Peyer's patch (tissue), 4 donors: ENCODE results near the gene ABR. TPM values are rescaled to one million over a fixed set of nuclear protein-coding genes. Genes with fewer than 3 reads are reported as not detected.

ENCODE experiments used
- DNase-seq, 3 donors: peaks; one replicate each; pipeline ENCODE4 v3.0.0-alpha.2; 2017 to 2019
- H3K27ac ChIP-seq, 4 donors: fragments of 200-600 bp; sonication (generic); one replicate each; pipeline ENCODE4 v1.5.1; 2016 to 2019
- H3K27me3 ChIP-seq, 2 donors: fragments of 200-600 bp; sonication (generic); one replicate each; pipeline ENCODE4 v1.5.1; 2019
- H3K36me3 ChIP-seq, 3 donors: fragments of 200-600 bp; sonication (generic); one replicate each; pipeline ENCODE4 v1.5.1; 2016 to 2019
- H3K4me1 ChIP-seq, 4 donors: fragments of 200-600 bp; sonication (generic); one replicate each; pipeline ENCODE4 v1.5.1; 2016 to 2019
- H3K4me3 ChIP-seq, 4 donors: fragments of 200-600 bp; sonication (generic); 1 replicate in 3 of 4; 2 replicates in 1 of 4; pipeline ENCODE4 v1.5.1; 2016 to 2019; ENCODE audit warnings: mild to moderate bottlenecking in 1 of 4
- H3K9me3 ChIP-seq, 4 donors: fragments of 200-600 bp; sonication (generic); one replicate each; pipeline ENCODE4 v1.5.1; 2016 to 2019; ENCODE audit warnings: mild to moderate bottlenecking in 1 of 4
- POLR2A ChIP-seq, 2 donors: fragments of 450-650 bp; IDR thresholded peaks; one replicate each; pipeline ENCODE4 v1.5.1; 2017; ENCODE audit warnings: antibody characterized with exemption in 2 of 2, mild to moderate bottlenecking in 2 of 2, moderate library complexity in 2 of 2
- total RNA-seq, 4 donors: library from RNA; depleted of rRNA; stranded (reverse); fragments of >200 nt; gene quantifications; one replicate each; pipeline ENCODE4 v1.1.0, GENCODE V29; 2016
- TF ChIP-seq, protein P1 (sequence below), 6 experiments: fragments of 450-650 bp in 4 of 6; fragments of 200-600 bp in 2 of 6; sonication (generic) in 1 of 6; IDR thresholded peaks; one replicate each; pipeline ENCODE4 v1.5.1; 2017 to 2019; ENCODE audit warnings: antibody characterized with exemption in 6 of 6, mild to moderate bottlenecking in 3 of 6, moderate library complexity in 1 of 6

ABR gene
- total RNA-seq, 4 donors from 2014 or later, result 220 to 753 (median 440) TPM

DNA sequence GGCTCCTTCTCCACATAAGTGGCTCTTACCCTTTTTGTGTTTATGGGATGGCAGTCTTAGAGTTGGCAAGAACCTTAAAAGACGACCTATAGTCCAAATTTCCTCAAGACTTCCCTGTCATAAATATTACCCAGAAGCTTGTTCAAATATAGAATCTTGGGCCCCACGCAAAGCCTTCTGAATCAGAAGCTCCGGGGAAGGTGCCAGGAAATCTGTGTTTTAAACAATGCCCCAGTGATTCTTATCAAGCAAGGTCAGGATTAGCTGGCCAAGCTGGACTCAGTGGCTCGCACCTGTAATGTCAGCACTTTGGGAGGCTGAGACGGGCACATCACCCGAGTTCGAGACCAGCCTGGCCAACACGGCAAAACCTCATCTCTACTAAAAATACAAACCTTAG is 97.2 kb downstream of the ABR start:
- no peaks in the 10 kb centered on the region for H3K27me3 ChIP-seq
- TF ChIP-seq POLR2A (IDR thresholded peaks at IDR 0.05), result no peak
- TF ChIP-seq, protein P1, sequence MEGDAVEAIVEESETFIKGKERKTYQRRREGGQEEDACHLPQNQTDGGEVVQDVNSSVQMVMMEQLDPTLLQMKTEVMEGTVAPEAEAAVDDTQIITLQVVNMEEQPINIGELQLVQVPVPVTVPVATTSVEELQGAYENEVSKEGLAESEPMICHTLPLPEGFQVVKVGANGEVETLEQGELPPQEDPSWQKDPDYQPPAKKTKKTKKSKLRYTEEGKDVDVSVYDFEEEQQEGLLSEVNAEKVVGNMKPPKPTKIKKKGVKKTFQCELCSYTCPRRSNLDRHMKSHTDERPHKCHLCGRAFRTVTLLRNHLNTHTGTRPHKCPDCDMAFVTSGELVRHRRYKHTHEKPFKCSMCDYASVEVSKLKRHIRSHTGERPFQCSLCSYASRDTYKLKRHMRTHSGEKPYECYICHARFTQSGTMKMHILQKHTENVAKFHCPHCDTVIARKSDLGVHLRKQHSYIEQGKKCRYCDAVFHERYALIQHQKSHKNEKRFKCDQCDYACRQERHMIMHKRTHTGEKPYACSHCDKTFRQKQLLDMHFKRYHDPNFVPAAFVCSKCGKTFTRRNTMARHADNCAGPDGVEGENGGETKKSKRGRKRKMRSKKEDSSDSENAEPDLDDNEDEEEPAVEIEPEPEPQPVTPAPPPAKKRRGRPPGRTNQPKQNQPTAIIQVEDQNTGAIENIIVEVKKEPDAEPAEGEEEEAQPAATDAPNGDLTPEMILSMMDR (IDR thresholded peaks at IDR 0.05), result no peak
- H3K4me1 ChIP-seq, result peaks cover 0 to 56% (median 3%) of the 10 kb centered on the region in 4 donors
- peak overlapping the region in 2 of 4 donors; percentile 92 to 96 for H3K27ac ChIP-seq
- DNase-seq, result no peak
- H3K4me3 ChIP-seq, result no peak overlapping the region
- H3K36me3 ChIP-seq, result peaks cover 0 to 43% (median 0%) of the 10 kb centered on the region in 3 donors
- no peaks in the 10 kb centered on the region for H3K9me3 ChIP-seq

- Histone ChIP-seq H3K4me1 (peaks cover 0 to 59% (median 6%) of the 10 kb centered on the region in 4 donors), H3K36me3 (peaks cover 0 to 52% (median 0%) of the 10 kb centered on the region in 3 donors), H3K9me3 (no peaks in the 10 kb centered on the region), H3K4me3 (no peak overlapping the region), H3K27ac (peak overlapping the region in 1 of 4 donors; percentile 27), H3K27me3 (no peaks in the 10 kb centered on the region)
- no peak for DNase-seq
- TF ChIP-seq POLR2A (IDR thresholded peaks at IDR 0.05), result no peak
- TF ChIP-seq, protein P1 (IDR thresholded peaks at IDR 0.05), result no peak
These were observed 100.8 kb downstream of the ABR start for GRCh38 chr17:1078831-1079561.

DNA sequence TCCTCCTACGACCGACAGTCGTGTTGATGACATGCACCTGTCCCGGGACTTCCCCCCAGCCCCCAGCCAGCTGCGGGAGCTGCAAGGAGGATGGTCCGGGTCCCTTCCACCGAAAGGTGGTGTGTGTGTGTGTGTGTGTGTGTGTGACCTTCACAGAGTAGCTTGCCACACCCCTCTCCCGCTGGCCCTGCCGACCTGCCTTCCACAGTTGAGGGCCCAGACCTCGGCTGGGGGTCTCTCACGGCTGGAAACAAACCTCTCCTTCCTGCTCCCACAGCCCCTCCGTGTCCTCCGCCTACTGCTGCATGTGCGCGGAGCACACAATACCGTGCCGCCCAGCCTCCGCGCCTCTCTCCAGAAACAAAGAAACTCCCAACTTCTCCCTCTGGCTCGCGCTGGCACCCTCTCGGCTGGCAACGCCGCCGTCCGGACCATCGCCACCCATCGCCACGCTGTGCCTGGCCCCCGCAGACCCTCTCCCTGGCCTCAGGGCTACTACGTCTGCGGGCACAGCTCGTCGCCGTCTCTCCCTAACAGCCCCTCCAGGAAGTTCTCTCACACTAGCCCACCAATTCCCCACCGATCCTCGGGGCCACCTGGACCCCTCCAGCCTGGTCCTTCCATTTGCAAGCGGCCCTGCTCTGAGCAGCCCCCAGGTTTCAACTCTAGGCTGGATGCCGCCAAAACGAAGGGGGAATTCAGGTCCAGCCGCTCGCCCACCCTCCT is 101.6 kb downstream of the ABR start:
- H3K4me1 ChIP-seq, result peaks cover 0 to 53% (median 6%) of the 10 kb centered on the region in 4 donors

GRCh38 chr17:1077581-1077985 is 102.2 kb downstream of the ABR start:
- Histone ChIP-seq H3K27me3 (no peaks in the 10 kb centered on the region), H3K4me1 (peaks cover 0 to 50% (median 6%) of the 10 kb centered on the region in 4 donors), H3K36me3 (peaks cover 0 to 53% (median 0%) of the 10 kb centered on the region in 3 donors), H3K4me3 (no peak overlapping the region), H3K27ac (no peak overlapping the region), H3K9me3 (no peaks in the 10 kb centered on the region)
- no peak for DNase-seq
- TF ChIP-seq, protein P1 (IDR thresholded peaks at IDR 0.05), result no peak
- no peak for TF ChIP-seq POLR2A (IDR thresholded peaks at IDR 0.05)

More for the DNA sequence above, 101.6 kb downstream of the ABR start:
- peaks cover 0 to 54% (median 0%) of the 10 kb centered on the region in 3 donors for H3K36me3 ChIP-seq
- no peak for TF ChIP-seq POLR2A (IDR thresholded peaks at IDR 0.05)
- TF ChIP-seq, protein P1 (IDR thresholded peaks at IDR 0.05), result no peak
- no peaks in the 10 kb centered on the region for H3K9me3 ChIP-seq
- H3K27me3 ChIP-seq, result no peaks in the 10 kb centered on the region
- no peak for DNase-seq
- H3K27ac ChIP-seq, result peak overlapping the region in 1 of 4 donors; percentile 27
- no peak overlapping the region for H3K4me3 ChIP-seq

DNA sequence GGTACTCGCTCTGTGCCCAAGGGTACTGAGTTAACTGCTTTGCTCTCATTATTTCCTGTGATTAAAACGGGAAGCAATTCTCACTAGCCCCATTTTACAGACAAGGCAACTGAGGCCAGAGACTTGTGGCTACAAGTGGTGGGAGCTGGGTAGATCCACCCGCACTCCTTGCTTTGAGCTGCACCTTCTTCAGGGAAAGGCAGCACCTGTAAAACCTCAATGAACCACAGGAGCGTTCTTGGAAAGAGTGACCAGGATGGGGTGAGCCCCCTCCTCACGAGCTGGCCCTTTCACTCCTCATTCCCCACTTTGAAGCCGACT is 102.8 kb downstream of the ABR start:
- no peak for TF ChIP-seq POLR2A (IDR thresholded peaks at IDR 0.05)
- TF ChIP-seq, protein P1 (IDR thresholded peaks at IDR 0.05), result no peak
- Histone ChIP-seq H3K9me3 (no peaks in the 10 kb centered on the region), H3K36me3 (peaks cover 0 to 53% (median 0%) of the 10 kb centered on the region in 3 donors), H3K27ac (no peak overlapping the region), H3K4me3 (no peak overlapping the region), H3K4me1 (peaks cover 0 to 44% (median 6%) of the 10 kb centered on the region in 4 donors), H3K27me3 (no peaks in the 10 kb centered on the region)
- no peak for DNase-seq
